ENCODE measurements around the gene CDKAL1.

GRCh38 chr6:20875369-20875963 is 341.2 kb downstream of the CDKAL1 start:
- TF ChIP-seq CTCF (IDR thresholded peaks at IDR 0.05; ENCODE audit: low read length) (0 out of 2 replicates have a peak, but pooled peaks have one; percentile 6), EZH2 (optimal IDR thresholded peaks at IDR 0.05; ENCODE audit: low read depth, low read length) (no peak)
